ENCODE results near the gene CD36. TPM values are rescaled to one million over a fixed set of nuclear protein-coding genes. Genes with fewer than 3 reads are reported as not detected.

Gene CD36
- total RNA-seq, 2 donors from 2014 or later: 5.7 to 7.2 TPM

- WGBS: 89% methylated on average over 8 of the region's 8 CpGs
- DNase-seq (ENCODE audit: low spot score): no peak
- intact Hi-C loops (cut with DNase I): no loop called here
- H3K4me1 ChIP-seq (replicated peaks): no peaks in the 10 kb centered on the region
- no peaks in the 10 kb centered on the region for H3K9me3 ChIP-seq
- H3K27ac ChIP-seq: no peak overlapping the region
- H3K36me3 ChIP-seq: no peaks in the 10 kb centered on the region
- H3K4me3 ChIP-seq: no peak overlapping the region
- TF ChIP-seq POLR2AphosphoS5 (IDR thresholded peaks at IDR 0.05) (no peak), POLR2A (IDR thresholded peaks at IDR 0.05) (no peak), CTCF (IDR thresholded peaks at IDR 0.05) (no peak)
- H3K27me3 ChIP-seq (replicated peaks; ENCODE audit: insufficient read depth): no peaks in the 10 kb centered on the region
Observed at GRCh38 chr7:80678707-80679106, 40.3 kb downstream of the CD36 start.

- no peak for DNase-seq (ENCODE audit: low spot score)
- Histone ChIP-seq H3K27me3 (replicated peaks; ENCODE audit: insufficient read depth) (no peaks in the 10 kb centered on the region), H3K27ac (no peak overlapping the region), H3K9me3 (no peaks in the 10 kb centered on the region), H3K36me3 (no peaks in the 10 kb centered on the region), H3K4me1 (replicated peaks) (no peaks in the 10 kb centered on the region), H3K4me3 (no peak overlapping the region)
- intact Hi-C loops (cut with DNase I): no loop called here
- TF ChIP-seq CTCF (IDR thresholded peaks at IDR 0.05) (no peak), POLR2A (IDR thresholded peaks at IDR 0.05) (no peak), POLR2AphosphoS5 (IDR thresholded peaks at IDR 0.05) (no peak)
- WGBS: 82% methylated on average over 10 of the region's 10 CpGs
Observed at GRCh38 chr7:80679921-80680907, 41.8 kb downstream of the CD36 start.

GRCh38 chr7:80681272-80681885 lies 42.9 kb downstream of the CD36 start:
- no peak for DNase-seq (ENCODE audit: low spot score)
- no peak overlapping the region for H3K27ac ChIP-seq
- H3K4me3 ChIP-seq: no peak overlapping the region
- intact Hi-C loops (cut with DNase I): no loop called here
- no peaks in the 10 kb centered on the region for H3K4me1 ChIP-seq (replicated peaks)
- H3K27me3 ChIP-seq (replicated peaks; ENCODE audit: insufficient read depth): no peaks in the 10 kb centered on the region
- no peaks in the 10 kb centered on the region for H3K36me3 ChIP-seq
- TF ChIP-seq CTCF (IDR thresholded peaks at IDR 0.05): peak in 2 of 4 experiments; percentile 23 to 26
- TF ChIP-seq POLR2AphosphoS5 (IDR thresholded peaks at IDR 0.05): no peak
- no peak for TF ChIP-seq POLR2A (IDR thresholded peaks at IDR 0.05)
- no peaks in the 10 kb centered on the region for H3K9me3 ChIP-seq

GRCh38 chr7:80682744-80683143 lies 44.3 kb downstream of the CD36 start:
- no peak overlapping the region for H3K27ac ChIP-seq
- intact Hi-C loops (cut with DNase I): no loop called here
- H3K4me1 ChIP-seq (replicated peaks): no peaks in the 10 kb centered on the region
- WGBS: 94% methylated on average over 19 of the region's 19 CpGs
- H3K36me3 ChIP-seq: no peaks in the 10 kb centered on the region
- no peak for DNase-seq (ENCODE audit: low spot score)
- no peaks in the 10 kb centered on the region for H3K9me3 ChIP-seq
- H3K27me3 ChIP-seq (replicated peaks; ENCODE audit: insufficient read depth): no peaks in the 10 kb centered on the region
- no peak overlapping the region for H3K4me3 ChIP-seq
- TF ChIP-seq POLR2AphosphoS5 (IDR thresholded peaks at IDR 0.05) (no peak), POLR2A (IDR thresholded peaks at IDR 0.05) (no peak), CTCF (IDR thresholded peaks at IDR 0.05) (no peak)

All from prostate gland (tissue), 2 donors.